Testis (tissue), 2 donors: ENCODE measurements around the gene OR5M3.

ENCODE experiments used
- CTCF ChIP-seq, 3 experiments: fragments of 450-650 bp in 2 of 3; fragments of 200-600 bp in 1 of 3; sonication (generic) in 1 of 3; IDR thresholded peaks; one replicate each; pipeline ENCODE4 v1.5.1; 2016 to 2019; ENCODE audit warnings: antibody characterized with exemption in 3 of 3, mild to moderate bottlenecking in 2 of 3, moderate library complexity in 1 of 3
- POLR2A ChIP-seq: fragments of 450-650 bp; IDR thresholded peaks from one replicate; pipeline ENCODE4 v1.6.1; 2017; ENCODE audit warnings: antibody characterized with exemption, mild to moderate bottlenecking, moderate library complexity

DNA sequence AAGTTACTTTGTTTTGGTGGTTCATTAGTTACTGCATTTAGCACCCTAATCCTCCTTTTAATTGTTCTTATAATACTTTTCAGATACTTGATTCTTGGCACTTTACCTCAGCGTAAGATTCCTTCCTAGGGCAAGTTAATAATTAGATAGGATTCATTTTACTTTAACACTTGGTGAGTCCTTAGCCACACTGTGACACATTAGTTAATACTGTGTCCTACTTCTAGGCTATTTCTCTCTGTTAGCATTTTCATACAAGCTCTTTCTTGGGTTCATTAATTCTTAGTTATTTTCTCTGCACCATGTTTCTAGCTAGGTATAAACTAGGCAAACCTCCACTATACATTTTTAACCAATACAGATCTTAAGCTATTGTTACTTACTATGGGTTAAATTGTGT, 16.1 kb downstream of the OR5M3 start:
- TF ChIP-seq CTCF (IDR thresholded peaks at IDR 0.05): no peak
- no peak for TF ChIP-seq POLR2A
